MG63 (cell line): ENCODE measurements around the gene MTLN. TPM values are rescaled to one million over a fixed set of nuclear protein-coding genes. Genes with fewer than 3 reads are reported as not detected.

Source experiments
- total RNA-seq: library from RNA; depleted of rRNA; stranded (reverse); fragments of >200 nt; shearing (Covaris generic); gene quantifications from 2 replicates; pipeline ENCODE4 v1.2.3, GENCODE V29; 2014; ENCODE audit warnings: low replicate concordance; rRNA removed

Gene MTLN
- total RNA-seq, 1 experiment from 2014 or later = 64.8 TPM

Other genes starting within 250 kb of the MTLN start
- not detected in 2 replicates for gene MALL, start 96.7 kb downstream of the MTLN start, total RNA-seq
- gene NPHP1, start 7.5 kb downstream of the MTLN start, total RNA-seq = 2.5 and 10.9 TPM in 2 replicates